DND-41 (cell line): Measurements from ENCODE around the gene CYP1A1.

ENCODE experiments used
- ATAC-seq: fragments of 200-7000 bp; cut with Tn5 transposase; 3 replicates; pipeline ENCODE4 v1.9.1; 2021; ENCODE audit warnings: low read depth; ENCODE audit not compliant: insufficient read depth
- DNase-seq: peaks from one replicate; pipeline ENCODE4 v3.0.0-alpha.2; 2020
- H2AFZ ChIP-seq: 2 replicates; pipeline ENCODE4 v1.6.0; 2012; ENCODE audit warnings: low read depth, low read length
- H3K27ac ChIP-seq: 2 replicates; pipeline ENCODE4 v1.5.1; 2012; ENCODE audit warnings: low read length, inconsistent platforms
- H3K27me3 ChIP-seq: fragments of 200-600 bp; sonication (generic); 2 replicates; pipeline ENCODE4 v1.6.0; 2012; ENCODE audit warnings: low read length, mild to moderate bottlenecking, inconsistent platforms; ENCODE audit not compliant: insufficient read depth, poor library complexity
- H3K36me3 ChIP-seq: 2 replicates; pipeline ENCODE4 v1.5.1; 2012; ENCODE audit warnings: low read length, inconsistent platforms; ENCODE audit not compliant: insufficient read depth
- H3K4me1 ChIP-seq: 2 replicates; pipeline ENCODE4 v1.5.1; 2012; ENCODE audit warnings: mild to moderate bottlenecking, low read length; ENCODE audit not compliant: insufficient read depth
- H3K4me2 ChIP-seq: 2 replicates; pipeline ENCODE4 v1.6.0; 2012; ENCODE audit warnings: mild to moderate bottlenecking, moderate library complexity, low read length, inconsistent platforms; ENCODE audit not compliant: insufficient read depth
- H3K4me3 ChIP-seq, 2 experiments: fragments of 200-600 bp in 1 of 2; shearing (Covaris generic) in 1 of 2; 2 replicates each; pipeline ENCODE4 v1.5.1; 2012 to 2016; ENCODE audit warnings: inconsistent platforms in 2 of 2, low read length in 2 of 2, mild to moderate bottlenecking in 2 of 2, low read depth in 1 of 2, moderate library complexity in 1 of 2
- H3K79me2 ChIP-seq: 2 replicates; pipeline ENCODE4 v1.6.0; 2012; ENCODE audit warnings: low read length, inconsistent platforms; ENCODE audit not compliant: insufficient read depth
- H3K9ac ChIP-seq: 2 replicates; pipeline ENCODE4 v1.6.0; 2012; ENCODE audit warnings: low read depth, mild to moderate bottlenecking, inconsistent platforms, low read length, moderate library complexity
- H3K9me3 ChIP-seq: 2 replicates; pipeline ENCODE4 v1.5.1; 2012; ENCODE audit warnings: low read length, moderate library complexity, mild to moderate bottlenecking, inconsistent platforms; ENCODE audit not compliant: insufficient read depth, severe bottlenecking
- H4K20me1 ChIP-seq: 2 replicates; pipeline ENCODE4 v1.6.0; 2012; ENCODE audit warnings: low read length; ENCODE audit not compliant: insufficient read depth
- CTCF ChIP-seq: IDR thresholded peaks from 2 replicates; pipeline ENCODE4 v1.5.1; 2012; ENCODE audit warnings: borderline replicate concordance, low read length, moderate library complexity, mild to moderate bottlenecking; ENCODE audit not compliant: poor library complexity, severe bottlenecking; ENCODE audit errors: extremely low read depth
- EZH2 ChIP-seq: IDR thresholded peaks from 3 replicates; pipeline ENCODE4 v1.6.1; 2012; ENCODE audit warnings: borderline replicate concordance, low read depth, mild to moderate bottlenecking, moderate library complexity, low read length, inconsistent platforms; ENCODE audit not compliant: severe bottlenecking

Gene CYP1A1

GRCh38 chr15:74770211-74770903, 45.0 kb upstream of the CYP1A1 start:
- Histone ChIP-seq H3K4me3 (no peak overlapping the region), H3K4me2 (no peak overlapping the region), H4K20me1 (no peaks in the 10 kb centered on the region), H3K36me3 (no peaks in the 10 kb centered on the region), H3K9me3 (no peaks in the 10 kb centered on the region), H3K9ac (no peak overlapping the region), H3K4me1 (peaks cover 14% of the 10 kb centered on the region), H3K27ac (no peak overlapping the region), H3K79me2 (no peaks in the 10 kb centered on the region), H2AFZ (no peak overlapping the region), H3K27me3 (no peaks in the 10 kb centered on the region)
- ATAC-seq (no peak), DNase-seq (no peak)
- TF ChIP-seq EZH2 (no peak), CTCF (no peak)

- Histone ChIP-seq H3K4me3 (no peak overlapping the region), H3K27ac (no peak overlapping the region), H3K4me2 (no peak overlapping the region), H3K36me3 (no peaks in the 10 kb centered on the region), H4K20me1 (no peaks in the 10 kb centered on the region), H3K79me2 (no peaks in the 10 kb centered on the region), H3K27me3 (no peaks in the 10 kb centered on the region), H3K9me3 (no peaks in the 10 kb centered on the region), H3K9ac (no peak overlapping the region), H2AFZ (no peak overlapping the region), H3K4me1 (peaks cover 14% of the 10 kb centered on the region)
- TF ChIP-seq EZH2: no peak
- no peak for TF ChIP-seq CTCF
- DNase-seq: no peak
- ATAC-seq: no peak
Measured at GRCh38 chr15:74769463-74770025, 44.2 kb upstream of the CYP1A1 start.

GRCh38 chr15:74768771-74769342, 43.5 kb upstream of the CYP1A1 start:
- ATAC-seq: peak; percentile 65
- no peak overlapping the region for H3K9ac ChIP-seq
- H4K20me1 ChIP-seq: no peaks in the 10 kb centered on the region
- no peaks in the 10 kb centered on the region for H3K79me2 ChIP-seq
- H3K4me3 ChIP-seq: no peak overlapping the region
- no peak for TF ChIP-seq EZH2
- TF ChIP-seq CTCF: peak; percentile 83
- H2AFZ ChIP-seq: no peak overlapping the region
- H3K36me3 ChIP-seq: no peaks in the 10 kb centered on the region
- DNase-seq: peak; percentile 67
- H3K4me2 ChIP-seq: peak overlapping the region; percentile 34; the same call in 1 of the 2 replicates
- no peaks in the 10 kb centered on the region for H3K9me3 ChIP-seq
- peaks cover 14% of the 10 kb centered on the region for H3K4me1 ChIP-seq
- H3K27ac ChIP-seq: no peak overlapping the region
- no peaks in the 10 kb centered on the region for H3K27me3 ChIP-seq
